HG03025 (cell line): ENCODE results near the gene DNAJB7.
A peak's percentile ranks its signal among the peaks of the same experiment; 100 is the strongest.
"Not testable (repeated sequence)": the region's sequence is repeated elsewhere in the genome, so short reads cannot be mapped to it uniquely, and the experiment has no call there.

Experiments
- ATAC-seq: cut with Tn5 transposase; IDR thresholded peaks from one replicate; pipeline ENCODE4 v1.9.1; 2021; ENCODE audit warnings: mild to moderate bottlenecking, moderate library complexity; ENCODE audit not compliant: unreplicated experiment, low FRiP score

Gene DNAJB7

GRCh38 chr22:40862013-40862412 is at the start of gene DNAJB7:
DNAJB7 (minus strand) TSS chr22:40862113; CDS start chr22:40861994, 119 bp downstream.
- ATAC-seq = no peak

GRCh38 chr22:40908895-40909294 is 47.0 kb upstream of the DNAJB7 start:
- no peak for ATAC-seq

GRCh38 chr22:40904101-40904500 is 42.2 kb upstream of the DNAJB7 start:
- no peak for ATAC-seq

GRCh38 chr22:40898850-40899357 is 37.0 kb upstream of the DNAJB7 start:
- no peak for ATAC-seq

DNA sequence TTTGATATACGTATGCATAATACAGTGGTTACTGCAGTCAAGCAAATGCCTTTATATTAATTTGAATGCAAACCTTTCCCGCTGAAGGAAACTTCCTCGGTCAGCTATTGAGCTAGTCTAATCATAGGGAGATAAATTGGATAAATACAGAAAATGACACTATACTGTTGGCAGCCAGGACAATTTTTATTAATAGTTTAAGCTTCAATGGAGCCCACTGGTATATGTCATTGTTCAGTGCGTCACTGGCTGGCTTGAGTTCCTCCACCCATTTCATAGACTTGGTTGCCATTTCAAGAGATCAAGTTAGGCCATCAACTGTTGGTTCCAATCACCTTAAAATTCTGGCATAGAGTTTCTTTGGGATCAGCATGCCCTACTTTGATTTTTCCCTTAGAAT is 32.5 kb upstream of the DNAJB7 start:
- no peak for ATAC-seq

DNA sequence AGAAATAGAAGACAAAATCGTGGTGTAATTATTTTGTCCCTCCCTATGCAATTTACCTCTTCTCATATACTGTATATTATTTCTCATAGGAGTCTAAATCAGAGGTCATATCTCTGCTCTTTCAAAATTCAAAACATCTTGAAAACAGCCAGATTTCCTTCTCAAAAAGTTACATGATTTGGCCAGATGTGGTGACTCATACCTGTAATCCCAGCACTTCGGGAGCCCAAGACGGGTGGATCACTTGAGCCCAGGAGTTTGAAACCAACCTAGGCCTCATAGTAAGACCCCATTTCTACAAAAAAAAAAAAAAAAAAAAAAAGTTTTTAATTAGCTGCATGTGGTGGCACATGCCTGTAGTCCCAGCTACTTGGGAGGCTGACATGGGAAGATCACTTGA is 29.0 kb upstream of the DNAJB7 start:
- ATAC-seq = no peak

- ATAC-seq = no peak
These were observed 27.2 kb upstream of the DNAJB7 start for GRCh38 chr22:40889116-40889515.

DNA sequence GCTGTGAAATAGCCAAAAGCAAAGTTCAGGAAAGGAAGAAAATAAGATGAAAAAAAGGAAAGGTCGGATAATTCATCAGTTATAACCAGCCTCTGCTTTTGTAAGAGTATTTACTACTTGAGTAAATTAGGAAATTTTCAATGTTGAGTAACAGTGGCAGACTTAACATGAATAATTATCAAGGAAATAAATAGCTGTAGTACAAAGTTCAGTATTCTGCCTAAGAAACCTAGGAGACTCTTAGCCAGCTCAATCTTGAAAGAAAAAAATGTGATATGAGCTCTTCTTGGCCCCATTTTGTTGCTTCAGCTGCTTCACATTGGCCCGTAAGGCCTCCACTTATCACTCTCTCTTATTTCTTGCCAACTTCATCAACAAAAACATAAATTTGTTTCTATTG is 17.0 kb upstream of the DNAJB7 start:
- ATAC-seq = no peak

DNA sequence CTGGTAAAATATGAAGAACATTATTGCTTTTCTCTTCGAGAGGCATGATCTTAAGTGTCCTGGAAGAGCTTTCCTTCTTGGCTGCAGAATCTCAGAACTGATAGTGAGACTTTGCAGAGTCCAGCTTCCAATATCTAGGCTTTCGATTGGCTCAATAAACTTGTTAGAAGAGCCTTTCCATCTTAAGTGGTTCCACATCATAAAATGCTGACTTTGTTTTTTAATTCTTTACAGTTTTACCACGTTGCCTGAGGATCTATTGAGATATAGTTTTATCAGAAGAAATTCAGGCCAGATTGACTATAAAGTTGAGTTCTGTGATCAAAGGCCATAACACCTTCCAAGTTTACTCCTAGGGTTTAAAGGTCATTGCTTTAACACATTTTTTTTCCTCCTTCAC is 15.6 kb upstream of the DNAJB7 start:
- ATAC-seq = no peak

DNA sequence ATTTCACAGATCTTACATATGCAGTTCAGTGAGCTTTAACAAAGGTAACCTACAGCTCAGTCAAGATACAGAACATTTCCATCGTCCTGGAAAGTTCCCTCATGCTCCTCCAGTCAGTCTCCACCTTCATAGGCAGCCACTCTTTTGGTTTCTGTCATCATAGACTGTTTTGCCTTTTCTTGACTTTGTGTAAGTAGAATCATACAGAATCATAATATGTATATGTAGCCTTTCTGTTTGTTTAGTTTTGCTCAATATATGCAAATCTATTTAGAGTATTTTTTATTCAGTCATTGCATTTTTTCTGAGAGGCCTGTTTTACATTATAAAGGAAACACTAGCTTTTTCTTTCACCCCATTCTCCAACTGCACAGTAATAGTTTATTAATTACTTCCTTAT is 15.0 kb upstream of the DNAJB7 start:
- no peak for ATAC-seq

DNA sequence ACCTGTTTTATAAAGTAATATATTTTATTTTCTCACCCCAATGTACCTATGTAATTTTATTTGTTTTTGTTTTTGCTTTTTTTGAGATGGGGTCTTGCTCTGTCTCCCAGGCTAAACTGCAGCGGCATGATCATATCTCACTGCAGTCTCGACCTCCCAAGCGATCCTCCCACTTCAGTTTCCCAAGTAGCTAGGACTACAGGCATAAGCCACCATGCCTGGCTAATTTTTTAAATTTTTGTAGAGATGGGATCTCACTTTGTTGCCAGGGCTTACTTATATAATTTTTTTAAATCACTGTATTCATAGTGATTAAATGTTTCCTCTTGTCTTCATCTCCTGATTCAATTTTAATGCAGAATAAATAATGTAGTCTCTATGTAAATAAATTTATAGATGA is 13.2 kb upstream of the DNAJB7 start:
- no peak for ATAC-seq

DNA sequence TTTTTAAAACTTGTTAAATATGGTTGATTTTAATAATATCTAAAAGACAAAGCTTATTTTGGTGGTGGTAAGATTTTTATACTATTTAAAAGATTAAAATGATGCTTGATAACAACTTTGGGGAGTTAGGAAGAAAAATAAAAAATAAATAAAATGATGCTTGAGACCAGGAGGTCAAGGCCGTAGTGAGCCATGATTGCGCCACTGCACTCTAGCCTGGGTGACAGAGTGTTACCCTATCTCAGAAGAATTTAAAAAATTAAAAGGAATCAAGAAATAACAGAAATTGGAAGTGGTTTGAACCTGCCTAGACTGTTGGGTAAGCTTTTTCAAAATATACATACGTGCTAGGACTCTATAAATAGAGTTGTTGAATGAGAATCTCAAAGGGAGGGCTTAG is 12.1 kb upstream of the DNAJB7 start:
- no peak for ATAC-seq

- not testable (repeated sequence) for ATAC-seq
These were observed 6.5 kb upstream of the DNAJB7 start for GRCh38 chr22:40868379-40868778.

- ATAC-seq = no peak
These were observed 5.2 kb upstream of the DNAJB7 start for GRCh38 chr22:40867109-40867508.

DNA sequence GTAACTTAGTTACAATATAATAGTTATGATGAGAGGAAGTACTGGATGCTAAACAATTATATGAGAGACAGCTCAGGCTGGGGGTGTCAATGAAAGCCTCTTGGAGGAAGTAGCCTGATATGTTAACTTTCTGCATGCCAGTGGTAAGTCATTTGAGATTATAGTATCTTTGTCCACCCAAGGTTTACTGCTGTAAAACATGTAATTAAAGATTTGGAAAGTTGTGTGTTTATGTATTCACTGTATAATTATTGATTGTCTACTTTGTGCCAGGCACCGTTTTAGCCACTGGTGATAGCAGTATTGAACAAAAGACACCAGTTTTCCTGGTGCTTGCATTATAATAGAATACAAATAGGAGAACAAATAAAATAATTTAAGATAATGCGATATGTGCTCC is 624 bp upstream of the DNAJB7 start:
- ATAC-seq = no peak

GRCh38 chr22:40857309-40857855 is 4.5 kb downstream of the DNAJB7 start:
- no peak for ATAC-seq

- peak; percentile 82 for ATAC-seq
These were observed 5.2 kb downstream of the DNAJB7 start, which contains the start of the genes ST13 and XPNPEP3 for GRCh38 chr22:40856513-40857308. ST13 (minus strand) TSS chr22:40856639; CDS start chr22:40856540, 99 bp downstream. XPNPEP3 (plus strand) TSS chr22:40857148; CDS start chr22:40857182, 34 bp downstream.

- peak; percentile 21 for ATAC-seq
These were observed 5.9 kb downstream of the DNAJB7 start for GRCh38 chr22:40855979-40856512.

DNA sequence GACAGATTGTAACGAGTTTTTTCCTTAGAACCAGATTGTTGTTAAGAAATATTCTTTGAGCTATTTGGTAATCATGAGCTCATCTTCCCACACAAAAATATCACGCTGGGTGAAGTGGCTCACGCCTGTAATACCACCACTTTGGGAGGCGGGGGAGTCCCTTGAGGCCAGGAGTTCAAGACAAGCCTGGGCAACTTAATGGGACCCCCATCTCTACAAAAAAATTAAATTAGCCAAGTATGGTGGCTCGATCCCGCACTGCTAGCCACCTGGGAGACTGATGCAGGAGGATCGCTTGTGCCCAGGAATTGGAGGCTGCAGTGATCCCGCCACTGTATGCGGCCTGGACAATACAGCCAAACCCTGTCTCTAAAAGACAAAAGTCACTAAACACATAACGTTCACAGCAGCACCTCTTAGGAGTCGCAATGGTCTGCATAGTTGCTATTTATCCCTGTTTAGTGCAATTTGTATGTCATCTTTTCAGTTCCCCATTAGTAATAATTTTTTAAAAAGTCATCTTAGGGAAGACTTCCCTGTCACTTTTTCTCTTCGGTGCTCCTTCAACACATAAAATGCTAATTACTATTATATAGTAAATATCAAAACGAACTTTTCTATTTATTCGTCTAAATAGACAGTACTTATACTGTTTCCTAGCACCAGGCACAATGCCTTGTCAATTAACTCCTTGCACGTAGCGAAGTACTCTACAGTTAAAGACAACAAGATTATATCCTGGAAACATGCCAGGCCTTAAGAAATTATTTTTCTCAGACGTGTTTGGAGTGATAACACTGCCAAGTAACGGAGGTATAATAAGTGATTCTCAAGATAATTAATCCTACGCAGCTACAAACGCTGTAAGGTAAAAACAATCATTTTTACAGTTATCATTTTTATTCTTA is 6.6 kb downstream of the DNAJB7 start:
- ATAC-seq = no peak

- ATAC-seq = no peak
These were observed 8.0 kb downstream of the DNAJB7 start for GRCh38 chr22:40853961-40854360.

- ATAC-seq = no peak
These were observed 8.6 kb downstream of the DNAJB7 start for GRCh38 chr22:40853333-40853732.
